ENCODE measurements around the gene PBLD. TPM values are rescaled to one million over a fixed set of nuclear protein-coding genes. Genes with fewer than 3 reads are reported as not detected.

Gene PBLD
- polyA plus RNA-seq, 1 donor (not counting 4 experiments of a cell fraction or from before 2014, with no cell fraction given), result 1.00 TPM

- Histone ChIP-seq H4K20me1 (ENCODE audit: control insufficient read depth, extremely low read depth, insufficient read depth, low read length) (no peaks in the 10 kb centered on the region), H3K79me2 (ENCODE audit: control insufficient read depth, insufficient read depth, low read length) (no peaks in the 10 kb centered on the region)
- FAIRE-seq, result no peak
These were observed 94.4 kb downstream of the PBLD start for GRCh38 chr10:68238371-68238770.

GRCh38 chr10:68237173-68237572, 95.6 kb downstream of the PBLD start:
- Histone ChIP-seq H3K27ac (ENCODE audit: control insufficient read depth, insufficient read depth, low read length) (no peak overlapping the region), H3K79me2 (ENCODE audit: control insufficient read depth, insufficient read depth, low read length) (no peaks in the 10 kb centered on the region), H3K9me1 (ENCODE audit: control insufficient read depth, extremely low read depth, insufficient read depth, low read length) (no peaks in the 10 kb centered on the region), H3K36me3 (ENCODE audit: control insufficient read depth in 2 of 2, extremely low read depth in 1 of 2, insufficient read depth in 2 of 2, low read length in 2 of 2) (no peaks in the 10 kb centered on the region), H3K9ac (ENCODE audit: control insufficient read depth, extremely low read depth, insufficient read depth, low read length) (no peak overlapping the region), H3K27me3 (ENCODE audit: control insufficient read depth, extremely low read depth, insufficient read depth, low read length) (no peaks in the 10 kb centered on the region), H4K20me1 (ENCODE audit: control insufficient read depth, extremely low read depth, insufficient read depth, low read length) (no peaks in the 10 kb centered on the region), H3K4me2 (ENCODE audit: control insufficient read depth, extremely low read depth, insufficient read depth, low read depth, low read length) (no peak overlapping the region), H3K4me1 (ENCODE audit: control insufficient read depth, extremely low read depth, insufficient read depth, low read length) (peaks cover 4% of the 10 kb centered on the region), H3K9me3 (ENCODE audit: control insufficient read depth, low read depth, low read length) (no peaks in the 10 kb centered on the region), H3K4me3 (ENCODE audit: control insufficient read depth in 2 of 3, extremely low read depth in 1 of 3, insufficient read depth in 2 of 3, low read depth in 1 of 3, low read length in 3 of 3) (no peak overlapping the region), H2AFZ (ENCODE audit: control insufficient read depth, low read length) (no peak overlapping the region)
- FAIRE-seq (no peak), DNase-seq (ENCODE audit: low read depth, low spot score) (no peak)
- no peak for TF ChIP-seq EZH2 (IDR thresholded peaks at IDR 0.05; ENCODE audit: low read length)
- TF ChIP-seq CTCF (optimal IDR thresholded peaks at IDR 0.05 in 1 of 3, IDR thresholded peaks at IDR 0.05 in 1 of 3, conservative IDR thresholded peaks at IDR 0.05 in 1 of 3; ENCODE audit: extremely low read depth in 1 of 3, insufficient read depth in 2 of 3, low read length in 3 of 3), result no peak
- dilution Hi-C loops (cut with MboI; ENCODE audit: extremely low pct_ligation_motif_present, low sequenced_read_pairs), result no loop called here

More at GRCh38 chr10:68238371-68238770, 94.4 kb downstream of the PBLD start:
- dilution Hi-C loops (cut with MboI; ENCODE audit: extremely low pct_ligation_motif_present, low sequenced_read_pairs), result no loop called here
- Histone ChIP-seq H3K27ac (ENCODE audit: control insufficient read depth, insufficient read depth, low read length) (no peak overlapping the region), H3K9ac (ENCODE audit: control insufficient read depth, extremely low read depth, insufficient read depth, low read length) (no peak overlapping the region), H3K4me1 (ENCODE audit: control insufficient read depth, extremely low read depth, insufficient read depth, low read length) (peaks cover 4% of the 10 kb centered on the region), H3K36me3 (ENCODE audit: control insufficient read depth in 2 of 2, extremely low read depth in 1 of 2, insufficient read depth in 2 of 2, low read length in 2 of 2) (no peaks in the 10 kb centered on the region), H3K4me2 (ENCODE audit: control insufficient read depth, extremely low read depth, insufficient read depth, low read depth, low read length) (no peak overlapping the region), H3K4me3 (ENCODE audit: control insufficient read depth in 2 of 3, extremely low read depth in 1 of 3, insufficient read depth in 2 of 3, low read depth in 1 of 3, low read length in 3 of 3) (no peak overlapping the region), H2AFZ (ENCODE audit: control insufficient read depth, low read length) (no peak overlapping the region), H3K27me3 (ENCODE audit: control insufficient read depth, extremely low read depth, insufficient read depth, low read length) (no peaks in the 10 kb centered on the region), H3K9me3 (ENCODE audit: control insufficient read depth, low read depth, low read length) (no peaks in the 10 kb centered on the region), H3K9me1 (ENCODE audit: control insufficient read depth, extremely low read depth, insufficient read depth, low read length) (no peaks in the 10 kb centered on the region)
- no peak for DNase-seq (ENCODE audit: low read depth, low spot score)
- TF ChIP-seq CTCF (optimal IDR thresholded peaks at IDR 0.05 in 1 of 3, IDR thresholded peaks at IDR 0.05 in 1 of 3, conservative IDR thresholded peaks at IDR 0.05 in 1 of 3; ENCODE audit: extremely low read depth in 1 of 3, insufficient read depth in 2 of 3, low read length in 3 of 3), result no peak
- TF ChIP-seq EZH2 (IDR thresholded peaks at IDR 0.05; ENCODE audit: low read length), result no peak

All from keratinocyte (primary cell).